ENCODE data around the gene PLA2G4A.

- TF ChIP-seq EZH2 (IDR thresholded peaks at IDR 0.05; ENCODE audit: low read length) = no peak
- TF ChIP-seq CTCF (optimal IDR thresholded peaks at IDR 0.05 in 1 of 3, IDR thresholded peaks at IDR 0.05 in 1 of 3, conservative IDR thresholded peaks at IDR 0.05 in 1 of 3; ENCODE audit: extremely low read depth in 1 of 3, insufficient read depth in 2 of 3, low read length in 3 of 3) = no peak
These were observed 203.7 kb downstream of the PLA2G4A start for GRCh38 chr1:187032316-187032981.

Data from keratinocyte (primary cell).